Measurements from ENCODE around the gene HMCN1. TPM values are rescaled to one million over a fixed set of nuclear protein-coding genes. Genes with fewer than 3 reads are reported as not detected.
"Not testable (repeated sequence)": the region's sequence is repeated elsewhere in the genome, so short reads cannot be mapped to it uniquely, and the experiment has no call there.

Gene HMCN1
- total RNA-seq, 1 experiment from 2014 or later, result 0.44 TPM

- in situ Hi-C loops (cut with HindIII; ENCODE audit: low pct_unique_long_range_greater_than_20kb, low sequenced_read_pairs), result no loop called here
- no peak for DNase-seq (ENCODE audit: low read depth)
Measured at GRCh38 chr1:185790194-185790735, 56.1 kb downstream of the HMCN1 start.

- no peak for DNase-seq (ENCODE audit: low read depth)
Measured at GRCh38 chr1:185792040-185792439, 57.8 kb downstream of the HMCN1 start.

GRCh38 chr1:185794495-185794894 is 60.3 kb downstream of the HMCN1 start:
- DNase-seq (ENCODE audit: low read depth); in situ Hi-C loops (cut with HindIII; ENCODE audit: low pct_unique_long_range_greater_than_20kb, low sequenced_read_pairs): not testable (repeated sequence)

More at GRCh38 chr1:185792040-185792439, 57.8 kb downstream of the HMCN1 start:
- in situ Hi-C loops (cut with HindIII; ENCODE audit: low pct_unique_long_range_greater_than_20kb, low sequenced_read_pairs), result no loop called here

DNA sequence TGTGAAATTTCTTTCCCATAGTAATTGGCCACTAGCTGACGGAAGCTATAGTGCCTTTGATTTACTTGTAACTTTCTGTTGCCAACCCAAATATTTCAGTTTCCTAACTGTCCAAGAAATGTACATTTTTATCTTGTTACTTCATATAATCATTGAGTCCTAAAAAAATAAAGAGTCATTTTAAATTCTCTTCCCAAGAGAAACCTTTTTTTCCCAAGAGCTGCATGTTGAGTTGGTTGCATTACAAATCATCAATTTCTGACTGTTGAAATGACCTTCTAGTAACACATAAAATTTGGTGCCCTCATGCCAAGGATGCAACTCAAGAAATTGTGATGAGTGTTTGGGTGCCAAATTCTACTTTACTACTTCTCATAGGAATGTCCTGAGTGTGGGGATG is 61.0 kb downstream of the HMCN1 start:
- in situ Hi-C loops (cut with HindIII; ENCODE audit: low pct_unique_long_range_greater_than_20kb, low sequenced_read_pairs), result no loop called here
- no peak for DNase-seq (ENCODE audit: low read depth)

DNA sequence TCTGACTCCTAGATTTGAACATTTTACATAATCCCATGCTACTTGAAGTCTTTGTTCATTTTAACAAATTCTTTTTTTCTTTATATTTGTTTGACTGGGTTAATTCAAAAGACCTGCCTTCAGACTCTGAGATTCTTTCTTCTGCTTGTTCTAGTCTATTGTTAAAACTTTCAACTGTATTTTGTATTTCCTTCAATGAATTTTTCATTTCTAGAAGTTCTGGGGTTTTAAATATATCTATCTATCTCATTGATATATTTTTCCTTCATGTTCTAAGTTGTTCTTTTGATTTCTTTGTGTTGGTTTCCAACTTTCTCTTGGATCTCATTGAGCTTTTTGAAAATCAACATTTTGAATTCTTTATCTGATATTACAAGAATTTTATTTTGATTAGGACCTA is 64.3 kb downstream of the HMCN1 start:
- DNase-seq (ENCODE audit: low read depth), result no peak
- in situ Hi-C loops (cut with HindIII; ENCODE audit: low pct_unique_long_range_greater_than_20kb, low sequenced_read_pairs), result no loop called here

GRCh38 chr1:185803241-185803640 is 69.0 kb downstream of the HMCN1 start:
- in situ Hi-C loops (cut with HindIII; ENCODE audit: low pct_unique_long_range_greater_than_20kb, low sequenced_read_pairs), result no loop called here
- DNase-seq (ENCODE audit: low read depth), result no peak

DNA sequence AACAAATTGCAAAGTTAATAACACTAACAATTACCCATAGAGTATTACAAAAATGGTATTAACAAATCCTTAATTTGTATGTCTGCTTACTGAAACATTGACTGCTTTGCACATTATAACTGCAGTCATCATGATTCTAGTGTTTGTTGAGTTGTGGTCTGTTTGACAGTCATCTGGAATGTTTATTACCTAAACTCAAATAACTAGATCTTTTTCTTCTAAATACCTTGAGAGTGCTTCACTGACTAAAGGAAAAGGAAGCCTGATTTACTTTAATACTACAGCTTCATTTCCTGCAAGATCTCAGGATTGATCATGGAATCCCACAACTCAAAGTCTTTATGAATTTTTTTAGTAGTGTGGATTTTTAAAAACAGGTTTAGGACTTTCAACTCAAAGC is 70.0 kb downstream of the HMCN1 start:
- DNase-seq (ENCODE audit: low read depth), result no peak
- in situ Hi-C loops (cut with HindIII; ENCODE audit: low pct_unique_long_range_greater_than_20kb, low sequenced_read_pairs), result no loop called here

DNA sequence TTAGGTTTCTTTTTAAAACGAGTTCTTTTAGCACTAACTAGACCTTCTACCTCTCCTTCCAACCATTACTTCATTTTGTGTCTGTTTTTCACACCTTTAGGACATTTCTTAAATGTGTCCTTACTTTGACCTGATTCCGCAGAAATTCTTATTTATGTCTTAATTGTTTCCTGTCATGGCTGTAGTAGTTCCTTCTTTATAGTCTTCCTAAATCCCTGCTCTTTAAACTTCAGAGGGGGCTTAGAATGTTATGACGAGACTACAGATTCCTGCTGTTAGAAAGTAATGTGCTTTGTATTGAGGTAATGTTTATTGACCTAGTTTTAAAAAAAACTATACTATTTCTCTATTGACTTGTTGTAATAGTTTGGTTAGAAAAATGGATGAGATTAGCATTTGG is 70.4 kb downstream of the HMCN1 start:
- in situ Hi-C loops (cut with HindIII; ENCODE audit: low pct_unique_long_range_greater_than_20kb, low sequenced_read_pairs), result no loop called here
- no peak for DNase-seq (ENCODE audit: low read depth)

GRCh38 chr1:185807275-185807674 is 73.1 kb downstream of the HMCN1 start:
- no peak for DNase-seq (ENCODE audit: low read depth)
- in situ Hi-C loops (cut with HindIII; ENCODE audit: low pct_unique_long_range_greater_than_20kb, low sequenced_read_pairs), result no loop called here

- DNase-seq (ENCODE audit: low read depth), result no peak
- in situ Hi-C loops (cut with HindIII; ENCODE audit: low pct_unique_long_range_greater_than_20kb, low sequenced_read_pairs), result no loop called here
Measured at GRCh38 chr1:185808631-185809030, 74.4 kb downstream of the HMCN1 start.

DNA sequence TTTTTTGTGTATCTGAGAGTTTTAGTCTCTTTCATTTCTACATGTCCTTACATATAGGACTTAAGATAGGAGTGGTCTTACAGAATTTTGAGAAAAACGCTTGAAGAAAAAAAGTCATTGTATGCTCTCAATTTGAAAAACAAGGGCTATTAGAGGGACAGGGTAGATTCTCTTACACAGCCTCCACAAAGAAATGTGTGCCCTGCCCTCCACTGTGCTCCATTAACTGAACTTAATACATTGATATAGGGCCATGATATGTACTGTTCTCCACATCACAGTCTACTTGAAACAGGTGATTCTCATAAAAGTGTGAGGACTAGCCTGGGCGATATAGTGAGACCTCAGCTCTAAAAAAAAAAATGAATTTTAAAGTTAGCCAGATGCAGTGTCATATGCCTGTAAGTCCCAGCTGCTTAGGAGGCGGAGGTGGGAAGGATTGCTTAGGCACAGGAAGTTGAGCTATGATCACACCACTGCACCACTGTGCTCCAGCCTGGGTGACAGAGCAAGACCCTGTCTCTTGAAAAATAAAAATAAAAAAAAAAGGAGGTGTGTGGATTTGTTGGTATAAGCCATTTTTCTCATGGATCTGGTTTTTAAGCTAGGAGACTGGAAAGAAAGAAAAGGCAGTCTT is 77.0 kb downstream of the HMCN1 start:
- in situ Hi-C loops (cut with HindIII; ENCODE audit: low pct_unique_long_range_greater_than_20kb, low sequenced_read_pairs), result no loop called here

DNA sequence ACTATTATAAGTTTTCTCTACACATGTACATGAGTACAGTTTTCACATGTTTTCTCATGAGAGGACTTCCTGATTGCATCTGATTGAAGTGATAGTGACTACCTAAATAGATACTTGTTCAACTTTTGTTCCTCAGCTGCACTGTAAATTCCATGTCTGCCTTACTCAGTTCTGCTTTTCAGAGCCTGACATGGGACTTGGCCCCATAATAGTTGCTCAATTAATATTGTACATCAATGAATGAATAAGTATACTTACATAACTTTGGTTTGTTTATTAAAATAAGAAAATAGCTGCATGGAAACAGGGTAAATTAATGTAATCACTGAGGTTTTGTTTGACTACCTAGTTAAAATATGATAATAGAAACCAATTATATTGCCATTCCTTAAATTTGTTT is 78.7 kb downstream of the HMCN1 start:
- no peak for DNase-seq (ENCODE audit: low read depth)
- in situ Hi-C loops (cut with HindIII; ENCODE audit: low pct_unique_long_range_greater_than_20kb, low sequenced_read_pairs), result no loop called here

More for the DNA sequence above, 77.0 kb downstream of the HMCN1 start:
- DNase-seq (ENCODE audit: low read depth), result no peak

DNA sequence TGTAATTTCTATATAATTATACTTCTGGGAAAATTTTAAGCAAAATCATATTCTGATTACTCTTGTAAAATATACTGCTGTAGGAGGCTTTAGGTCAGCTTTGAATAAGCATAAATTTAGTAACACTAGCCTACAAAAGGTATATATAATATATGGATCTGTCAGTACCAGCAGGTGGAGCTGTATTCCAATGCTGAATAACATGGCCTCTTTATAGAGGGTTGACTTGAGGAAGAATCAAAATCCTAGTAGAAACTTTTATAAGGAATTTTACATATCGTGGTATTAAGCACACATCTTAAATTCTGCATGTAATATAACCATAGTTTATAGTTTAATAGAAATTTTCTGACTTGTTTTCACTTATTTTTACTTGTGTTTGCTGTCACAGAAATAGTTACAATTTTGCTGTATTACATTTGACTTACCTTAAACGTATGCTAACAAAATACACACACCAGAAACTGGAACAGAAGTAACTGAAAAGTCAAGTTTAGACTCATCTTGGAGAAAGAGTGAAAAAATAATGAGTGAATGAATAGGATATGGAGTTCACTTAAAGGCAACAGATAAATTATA is 79.3 kb downstream of the HMCN1 start:
- peak; percentile 36 for DNase-seq (ENCODE audit: low read depth)
- in situ Hi-C loops (cut with HindIII; ENCODE audit: low pct_unique_long_range_greater_than_20kb, low sequenced_read_pairs), result no loop called here

DNA sequence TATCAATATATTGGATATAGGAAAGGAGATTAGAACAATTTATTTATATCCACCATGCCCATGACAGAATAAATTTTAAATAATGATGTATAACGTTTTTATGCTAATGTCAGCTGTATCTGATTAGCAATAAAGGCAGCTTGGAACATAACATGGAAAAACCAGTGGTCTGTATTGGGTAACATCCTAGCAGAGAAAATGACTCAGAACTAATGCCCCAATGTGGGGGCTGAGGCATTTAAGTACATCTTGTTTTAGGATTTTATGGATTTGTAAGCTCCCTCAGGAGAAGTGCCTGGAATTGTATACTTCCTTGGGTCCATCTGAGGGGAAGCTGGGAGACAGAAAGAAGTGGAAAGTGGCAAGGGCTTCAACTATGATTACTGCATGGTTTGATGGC is 82.3 kb downstream of the HMCN1 start:
- in situ Hi-C loops (cut with HindIII; ENCODE audit: low pct_unique_long_range_greater_than_20kb, low sequenced_read_pairs), result no loop called here
- DNase-seq (ENCODE audit: low read depth), result no peak

GRCh38 chr1:185819798-185820197 is 85.6 kb downstream of the HMCN1 start:
- no peak for DNase-seq (ENCODE audit: low read depth)
- in situ Hi-C loops (cut with HindIII; ENCODE audit: low pct_unique_long_range_greater_than_20kb, low sequenced_read_pairs), result no loop called here

DNA sequence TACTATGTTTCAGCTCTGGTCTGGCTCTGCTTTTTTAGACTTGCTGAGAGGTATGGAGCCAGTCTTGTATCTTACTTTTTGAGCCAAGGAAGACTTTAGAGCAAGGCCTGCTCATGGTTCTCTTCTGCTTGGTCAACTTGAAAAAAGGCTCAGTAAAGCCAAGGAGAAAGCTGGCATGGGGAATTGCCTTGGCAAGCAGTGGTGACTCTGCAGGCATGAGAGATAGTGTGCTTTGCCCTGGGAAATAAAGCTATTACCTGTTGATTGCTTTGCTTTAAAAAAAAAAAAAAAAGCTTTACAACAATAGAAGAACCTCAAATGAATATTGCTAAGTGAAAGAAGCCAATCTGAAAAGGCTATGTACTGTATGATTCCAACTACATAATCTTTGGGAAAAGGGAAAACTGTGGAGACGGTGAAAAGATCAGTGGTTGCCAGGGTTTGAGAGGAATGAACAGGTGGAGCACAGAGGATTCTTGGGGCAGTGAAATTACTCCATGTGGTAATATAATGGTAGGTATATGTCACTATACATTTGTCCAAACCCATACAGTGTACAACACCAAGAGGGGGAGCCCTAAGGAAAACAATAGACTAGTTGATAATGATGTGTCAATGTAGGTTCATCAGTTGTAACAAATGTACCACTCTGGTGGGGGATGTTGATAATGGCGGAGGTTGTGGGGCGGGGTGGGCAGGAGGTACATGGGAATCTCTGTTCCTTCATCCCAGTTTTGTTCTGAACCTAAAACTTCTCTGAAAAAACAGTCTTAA is 87.6 kb downstream of the HMCN1 start:
- DNase-seq (ENCODE audit: low read depth), result no peak
- in situ Hi-C loops (cut with HindIII; ENCODE audit: low pct_unique_long_range_greater_than_20kb, low sequenced_read_pairs), result no loop called here

GRCh38 chr1:185823467-185823866 is 89.3 kb downstream of the HMCN1 start:
- in situ Hi-C loops (cut with HindIII; ENCODE audit: low pct_unique_long_range_greater_than_20kb, low sequenced_read_pairs), result no loop called here
- DNase-seq (ENCODE audit: low read depth), result no peak

- in situ Hi-C loops (cut with HindIII; ENCODE audit: low pct_unique_long_range_greater_than_20kb, low sequenced_read_pairs), result no loop called here
Measured at GRCh38 chr1:185824106-185824505, 89.9 kb downstream of the HMCN1 start.

DNA sequence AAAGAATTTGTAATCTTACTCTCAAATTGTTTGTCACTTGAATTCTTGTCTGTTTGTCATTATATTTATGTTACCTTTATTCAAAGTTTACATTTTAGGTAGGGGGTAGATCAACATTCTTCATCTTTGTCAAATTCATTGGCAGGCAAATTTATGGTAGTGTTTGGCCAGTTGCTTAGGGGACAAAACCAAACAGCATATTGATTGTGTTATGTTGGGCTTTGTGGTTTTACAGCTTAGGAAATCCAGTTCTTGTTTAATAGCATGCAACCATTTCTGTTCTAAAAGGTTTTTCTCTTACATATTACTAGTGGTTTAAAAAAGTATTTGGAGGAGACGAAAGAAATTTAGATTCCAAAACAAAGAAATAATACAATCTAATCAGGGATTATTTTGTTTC is 91.4 kb downstream of the HMCN1 start:
- DNase-seq (ENCODE audit: low read depth), result no peak
- in situ Hi-C loops (cut with HindIII; ENCODE audit: low pct_unique_long_range_greater_than_20kb, low sequenced_read_pairs), result no loop called here

More at GRCh38 chr1:185824106-185824505, 89.9 kb downstream of the HMCN1 start:
- no peak for DNase-seq (ENCODE audit: low read depth)

Measured in Caki2 (cell line).